IMR-90 (cell line): ENCODE data around the gene ALKBH7. TPM values are rescaled to one million over a fixed set of nuclear protein-coding genes. Genes with fewer than 3 reads are reported as not detected.
A peak's percentile ranks its signal among the peaks of the same experiment; 100 is the strongest.

Experiments used
- ATAC-seq: fragments of 200-7000 bp; cut with Tn5 transposase; 2 replicates; pipeline ENCODE4 v1.9.1; 2020; ENCODE audit warnings: low read depth, mild to moderate bottlenecking, moderate library complexity
- Bru-seq: library from RNA; stranded (reverse); fragments of 400-500 nt; gene quantifications from one replicate; lab custom pipeline; 2021; lab: Mats Ljungman, UMichigan
- BruChase-seq, 2 experiments: library from RNA; stranded (reverse); fragments of 400-500 nt; gene quantifications; one replicate each; lab custom pipeline; 2021; lab: Mats Ljungman, UMichigan
- BruUV-seq: library from RNA; stranded (reverse); fragments of 400-500 nt; replicated peaks from 2 replicates; lab custom pipeline; 2021; lab: Mats Ljungman, UMichigan
- CTCF ChIA-PET: fragments of 300-600 bp; formaldehyde crosslinking; extraction: SDS; loops from one replicate; lab custom pipeline; 2021; ENCODE audit warnings: antibody characterized with exemption; lab: Yijun Ruan, JAX
- POLR2A ChIA-PET: fragments of 300-600 bp; sonication (Branson Sonifier 250); formaldehyde crosslinking; loops from one replicate; lab custom pipeline; 2022; ENCODE audit warnings: antibody characterized with exemption; ENCODE audit not compliant: unreplicated experiment; lab: Charles Lee
- DNase-seq: peaks from one replicate; pipeline ENCODE4 v3.0.0; 2013
- H2AFZ ChIP-seq: replicated peaks from 2 replicates; pipeline ENCODE3; 2013; ENCODE audit warnings: low read length, mild to moderate bottlenecking; ENCODE audit not compliant: poor library complexity
- H2AK5ac ChIP-seq: 2 replicates; pipeline ENCODE4 v1.6.1; 2013; ENCODE audit warnings: low read depth, low read length, inconsistent platforms
- H2AK9ac ChIP-seq: replicated peaks from 2 replicates; pipeline ENCODE3; 2013; ENCODE audit warnings: mild to moderate bottlenecking, low read depth, low read length, moderate library complexity; ENCODE audit not compliant: poor library complexity
- H2BK120ac ChIP-seq: 2 replicates; pipeline ENCODE4 v1.6.1; 2013; ENCODE audit warnings: low read depth, low read length, inconsistent platforms
- H2BK15ac ChIP-seq: 3 replicates; pipeline ENCODE4 v1.6.1; 2013; ENCODE audit warnings: low read depth, low read length, inconsistent platforms
- H2BK20ac ChIP-seq: 2 replicates; pipeline ENCODE4 v1.6.1; 2013; ENCODE audit warnings: low read depth, mild to moderate bottlenecking, inconsistent platforms, low read length, moderate library complexity
- H2BK5ac ChIP-seq: 2 replicates; pipeline ENCODE4 v1.6.1; 2013; ENCODE audit warnings: mild to moderate bottlenecking, low read depth, low read length, inconsistent platforms; ENCODE audit not compliant: poor library complexity, severe bottlenecking
- H3K14ac ChIP-seq: replicated peaks from 2 replicates; pipeline ENCODE4 v1.6.1; 2013; ENCODE audit warnings: low read depth, low read length, inconsistent platforms
- H3K18ac ChIP-seq: 2 replicates; pipeline ENCODE4 v1.6.1; 2013; ENCODE audit warnings: low read depth, low read length, control low read depth
- H3K23ac ChIP-seq: 2 replicates; pipeline ENCODE4 v1.6.1; 2013; ENCODE audit warnings: low read depth, low read length, inconsistent platforms
- H3K27ac ChIP-seq: 2 replicates; pipeline ENCODE4 v1.5.1; 2013; ENCODE audit warnings: mild to moderate bottlenecking, control low read depth, low read length; ENCODE audit not compliant: insufficient read depth
- H3K27me3 ChIP-seq: 2 replicates; pipeline ENCODE4 v1.6.1; 2013; ENCODE audit warnings: low read length; ENCODE audit not compliant: control insufficient read depth, insufficient read depth
- H3K36me3 ChIP-seq: 2 replicates; pipeline ENCODE4 v1.6.1; 2013; ENCODE audit warnings: low read length, mixed read lengths; ENCODE audit not compliant: control insufficient read depth, insufficient read depth
- H3K4ac ChIP-seq: 2 replicates; pipeline ENCODE4 v1.6.1; 2013; ENCODE audit warnings: low read depth, low read length, inconsistent platforms
- H3K4me1 ChIP-seq: 2 replicates; pipeline ENCODE4 v1.6.1; 2013; ENCODE audit warnings: low read length, mixed read lengths; ENCODE audit not compliant: control insufficient read depth, insufficient read depth
- H3K4me2 ChIP-seq: 2 replicates; pipeline ENCODE4 v1.6.1; 2013; ENCODE audit warnings: low read depth, mild to moderate bottlenecking, control low read depth, low read length, moderate library complexity
- H3K4me3 ChIP-seq: 2 replicates; pipeline ENCODE4 v1.5.1; 2013; ENCODE audit warnings: low read depth, mild to moderate bottlenecking, control low read depth, low read length, moderate library complexity; ENCODE audit not compliant: insufficient read depth
- H3K56ac ChIP-seq: 2 replicates; pipeline ENCODE4 v1.6.1; 2013; ENCODE audit warnings: low read length, inconsistent platforms; ENCODE audit not compliant: insufficient read depth; ENCODE audit errors: extremely low read depth
- H3K79me1 ChIP-seq, 2 experiments: 2 replicates each; pipeline ENCODE4 v1.6.1; 2013; ENCODE audit warnings: low read length in 2 of 2, inconsistent platforms in 1 of 2, low read depth in 1 of 2
- H3K9ac ChIP-seq: 2 replicates; pipeline ENCODE4 v1.6.1; 2013; ENCODE audit warnings: low read depth, low read length, control low read depth
- H3K9me1 ChIP-seq: 2 replicates; pipeline ENCODE4 v1.6.1; 2013; ENCODE audit warnings: low read length, inconsistent platforms; ENCODE audit not compliant: insufficient read depth
- H3K9me3 ChIP-seq: 2 replicates; pipeline ENCODE4 v1.6.1; 2013; ENCODE audit warnings: low read length; ENCODE audit not compliant: control insufficient read depth, insufficient read depth
- H4K20me1 ChIP-seq: 2 replicates; pipeline ENCODE4 v1.6.1; 2013; ENCODE audit warnings: low read length, inconsistent platforms; ENCODE audit not compliant: insufficient read depth
- H4K5ac ChIP-seq: 2 replicates; pipeline ENCODE4 v1.6.1; 2013; ENCODE audit warnings: mild to moderate bottlenecking, low read depth, low read length, control low read depth
- H4K8ac ChIP-seq, 2 experiments: 2 replicates each; pipeline ENCODE4 v1.6.1; 2013; ENCODE audit warnings: low read depth in 2 of 2, low read length in 2 of 2, control low read depth in 1 of 2, inconsistent platforms in 1 of 2
- H4K91ac ChIP-seq: 2 replicates; pipeline ENCODE4 v1.6.1; 2013; ENCODE audit warnings: low read depth, low read length, inconsistent platforms; ENCODE audit not compliant: insufficient read depth
- BHLHE40 ChIP-seq: fragments of 150-350 bp; IDR thresholded peaks from 2 replicates; pipeline ENCODE4 v1.6.1; 2016; ENCODE audit warnings: mild to moderate bottlenecking, low read depth, low read length
- FOS ChIP-seq: fragments of 150-350 bp; IDR thresholded peaks from 2 replicates; pipeline ENCODE4 v1.6.1; 2016; ENCODE audit warnings: low read depth, low read length
- MAZ ChIP-seq: IDR thresholded peaks from 2 replicates; pipeline ENCODE4 v1.6.1; 2012; ENCODE audit warnings: low read depth, mild to moderate bottlenecking, low read length, improper control_type of control experiment, moderate library complexity, borderline replicate concordance
- MXI1 ChIP-seq: IDR thresholded peaks from 2 replicates; pipeline ENCODE4 v1.6.1; 2012; ENCODE audit warnings: low read depth, mild to moderate bottlenecking, low read length, moderate library complexity, borderline replicate concordance
- POLR2A ChIP-seq: IDR thresholded peaks from 2 replicates; pipeline ENCODE4 v1.6.1; 2012; ENCODE audit warnings: mild to moderate bottlenecking, low read depth, low read length
- RCOR1 ChIP-seq: IDR thresholded peaks from 2 replicates; pipeline ENCODE4 v1.6.1; 2012; ENCODE audit warnings: mild to moderate bottlenecking, low read length, improper control_type of control experiment; ENCODE audit not compliant: insufficient replicate concordance
- SMC3 ChIP-seq: fragments of 150-350 bp; IDR thresholded peaks from 2 replicates; pipeline ENCODE4 v1.6.1; 2016; ENCODE audit warnings: low read depth, mild to moderate bottlenecking, antibody characterized with exemption, low read length, moderate library complexity
- WGBS, 2 experiments: methylation state at CpG; one replicate each; pipeline versions ENCODE4 v1.1.5 to v1.1.7; 2013; ENCODE audit warnings: missing lambda C conversion rate in 2 of 2; ENCODE audit not compliant: insufficient read length in 1 of 2; ENCODE audit errors: extremely low coverage in 2 of 2; 5-methylcytosine and 5-hydroxymethylcytosine counted together
- dilution Hi-C: fragments of 300-500 bp; cut with HindIII; formaldehyde crosslinking; loops from one replicate; pipeline ENCODE4 v1.14.3; 2018; ENCODE audit warnings: low sequenced_read_pairs; ENCODE audit not compliant: unreplicated experiment
- in situ Hi-C: fragments of 300-500 bp; cut with MboI; formaldehyde crosslinking; loops from 3 replicates; pipeline ENCODE4 v1.14.3; 2019; ENCODE audit warnings: low sequenced_read_pairs, inconsistent platforms, mixed read lengths
- intact Hi-C: fragments of 100-400 bp; cut with micrococcal nuclease; formaldehyde crosslinking; loops from 2 replicates; pipeline ENCODE4 v1.10.0; 2022
- long read RNA-seq: library from polyadenylated mRNA; unstranded; transcript quantifications from one replicate; pipeline ENCODE4 v2.0.0, GENCODE V29; 2021; ENCODE audit not compliant: unreplicated experiment
- polyA plus RNA-seq, 3 experiments: library from polyadenylated mRNA; depleted of rRNA; stranded (reverse); fragments of >200 nt; gene quantifications; 2 replicates each; pipeline ENCODE4 v1.2.3, GENCODE V29; 2012; ENCODE audit warnings: low replicate concordance in 1 of 3
- total RNA-seq: library from RNA; depleted of rRNA; stranded (reverse); fragments of >200 nt; gene quantifications from 2 replicates; pipeline ENCODE4 v1.2.3, GENCODE V29; 2012; rRNA removed
- TF ChIP-seq, protein P1 (sequence below): fragments of 150-350 bp; IDR thresholded peaks from 2 replicates; pipeline ENCODE4 v1.6.1; 2017; ENCODE audit warnings: mild to moderate bottlenecking, antibody characterized with exemption, low read length, low read depth

Gene ALKBH7, protein sequence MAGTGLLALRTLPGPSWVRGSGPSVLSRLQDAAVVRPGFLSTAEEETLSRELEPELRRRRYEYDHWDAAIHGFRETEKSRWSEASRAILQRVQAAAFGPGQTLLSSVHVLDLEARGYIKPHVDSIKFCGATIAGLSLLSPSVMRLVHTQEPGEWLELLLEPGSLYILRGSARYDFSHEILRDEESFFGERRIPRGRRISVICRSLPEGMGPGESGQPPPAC
- total RNA-seq (9.3 and 10.3 TPM in 2 replicates), polyA plus RNA-seq (2012; rRNA removed) (22.5 and 33.0 TPM in 2 replicates), Bru-seq, nascent RNA (percentile 53 among the genes with signal in this experiment), BruChase-seq, experiment 1, labeled RNA remaining after a 6-hour chase (percentile 56 among the genes with signal in this experiment), BruChase-seq, experiment 2, labeled RNA remaining after a 2-hour chase (percentile 47 among the genes with signal in this experiment)
- 22.7 and 47.7 TPM in 2 replicates for polyA plus RNA-seq (2012; cell fraction: cytosol; rRNA removed)
- 17.6 and 30.9 TPM in 2 replicates for polyA plus RNA-seq (2012; cell fraction: nucleus; rRNA removed; ENCODE audit: low replicate concordance)
- long read RNA-seq, transcript ALKBH7-201 (4 exons, 1,332 nt): major isoform, 17 of 28 reads
- long read RNA-seq, partial matches to known transcripts: 11 of 28 reads
- long read RNA-seq, other reads (novel, unspliced or antisense): 0 of 28 reads

DNA sequence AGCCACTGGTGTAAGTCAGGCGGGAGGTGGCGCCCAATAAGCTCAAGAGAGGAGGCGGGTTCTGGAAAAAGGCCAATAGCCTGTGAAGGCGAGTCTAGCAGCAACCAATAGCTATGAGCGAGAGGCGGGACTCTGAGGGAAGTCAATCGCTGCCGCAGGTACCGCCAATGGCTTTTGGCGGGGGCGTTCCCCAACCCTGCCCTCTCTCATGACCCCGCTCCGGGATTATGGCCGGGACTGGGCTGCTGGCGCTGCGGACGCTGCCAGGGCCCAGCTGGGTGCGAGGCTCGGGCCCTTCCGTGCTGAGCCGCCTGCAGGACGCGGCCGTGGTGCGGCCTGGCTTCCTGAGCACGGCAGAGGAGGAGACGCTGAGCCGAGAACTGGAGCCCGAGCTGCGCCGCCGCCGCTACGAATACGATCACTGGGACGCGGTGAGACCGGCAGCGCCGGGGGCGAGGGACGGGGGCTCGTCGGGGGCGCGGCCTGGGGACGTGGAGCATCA lies at the start of gene ALKBH7:
Gene ALKBH7, plus strand, starts transcription at position 201 of the 502 bp plus-strand sequence. Its CDS starts 27 bp downstream, at position 228.
- TF ChIP-seq POLR2A (peak; percentile 67; the same call in 1 of the 2 replicates), SMC3 (no peak), MAZ (peak; percentile 78; the same call in 1 of the 2 replicates), FOS (peak; percentile 96), BHLHE40 (no peak), RCOR1 (peak; percentile 46), MXI1 (peak; percentile 64; the same call in 1 of the 2 replicates)
- TF ChIP-seq, protein P1, sequence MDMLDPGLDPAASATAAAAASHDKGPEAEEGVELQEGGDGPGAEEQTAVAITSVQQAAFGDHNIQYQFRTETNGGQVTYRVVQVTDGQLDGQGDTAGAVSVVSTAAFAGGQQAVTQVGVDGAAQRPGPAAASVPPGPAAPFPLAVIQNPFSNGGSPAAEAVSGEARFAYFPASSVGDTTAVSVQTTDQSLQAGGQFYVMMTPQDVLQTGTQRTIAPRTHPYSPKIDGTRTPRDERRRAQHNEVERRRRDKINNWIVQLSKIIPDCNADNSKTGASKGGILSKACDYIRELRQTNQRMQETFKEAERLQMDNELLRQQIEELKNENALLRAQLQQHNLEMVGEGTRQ: peak; percentile 46; the same call in 1 of the 2 replicates
- POLR2A ChIA-PET: interaction anchor here (0.8 to 1.0 kb wide), 2 partner anchors 11 to 21 kb away, joined by 3 to 8 read pairs; partner anchors contain the start of gene CLPP
- peak; percentile 100 for DNase-seq
- H3K4me1 ChIP-seq: peaks cover 6% of the 10 kb centered on the region
- H2BK5ac ChIP-seq: peak within 1 kb of the TSS; percentile 87
- peak within 1 kb of the TSS; percentile 62; the same call in 1 of the 2 replicates for H3K56ac ChIP-seq
- H4K8ac ChIP-seq: peak within 1 kb of the TSS; percentile 94 to 99
- H2BK15ac ChIP-seq: peak within 1 kb of the TSS; percentile 82; the same call in 1 of the 3 replicates
- peak within 1 kb of the TSS; percentile 68 for H3K9ac ChIP-seq
- peaks cover 14% of the 10 kb centered on the region; the same call in 1 of the 2 replicates for H3K36me3 ChIP-seq
- H3K4me3 ChIP-seq: peak within 1 kb of the TSS; percentile 79
- WGBS, 2 experiments: 1% methylated on average over 28 of the region's 47 CpGs; no CpG with 5 or more reads in 1 of the 2 experiments
- dilution Hi-C loops (no loop called here), intact Hi-C loops (loop anchor here (1.0 to 2.0 kb wide), 2 partner anchors 21 to 364 kb away; partner anchors contain the start of genes GPR108 and GTF2F1), in situ Hi-C loops (no loop called here)
- no peaks in the 10 kb centered on the region for H3K9me3 ChIP-seq
- peak within 1 kb of the TSS; percentile 84 for H4K91ac ChIP-seq
- H2AFZ ChIP-seq: peak within 1 kb of the TSS; percentile 100
- CTCF ChIA-PET: interaction anchor here (0.6 kb wide), 1 partner anchor 121 kb away, joined by 4 read pairs; no protein-coding TSS in a partner anchor
- peaks cover 10 to 14% of the 10 kb centered on the region in 2 experiments; a peak in 3 of 4 replicates for H3K79me1 ChIP-seq
- H4K5ac ChIP-seq: peak within 1 kb of the TSS; percentile 86
- no peaks in the 10 kb centered on the region for H3K27me3 ChIP-seq
- H2AK9ac ChIP-seq: peak within 1 kb of the TSS; percentile 100
- H3K27ac ChIP-seq: peak within 1 kb of the TSS; percentile 79
- peak within 1 kb of the TSS; percentile 98 for H2AK5ac ChIP-seq
- H3K4me2 ChIP-seq: peak within 1 kb of the TSS; percentile 88
- H2BK20ac ChIP-seq: peak within 1 kb of the TSS; percentile 6; the same call in 1 of the 2 replicates
- no TSS peak for BruUV-seq
- H3K14ac ChIP-seq: peak within 1 kb of the TSS; percentile 96
- H4K20me1 ChIP-seq: no peaks in the 10 kb centered on the region
- ATAC-seq: peak; percentile 83
- H3K23ac ChIP-seq: peak within 1 kb of the TSS; percentile 28; the same call in 1 of the 2 replicates
- peak within 1 kb of the TSS; percentile 12 for H3K18ac ChIP-seq
- peak within 1 kb of the TSS; percentile 95 for H3K4ac ChIP-seq
- peaks cover 13% of the 10 kb centered on the region for H3K9me1 ChIP-seq
- H2BK120ac ChIP-seq: peak within 1 kb of the TSS; percentile 34; the same call in 1 of the 2 replicates
